Neural cell (in vitro differentiated cells): Measurements from ENCODE around the gene CTNNA1. TPM values are rescaled to one million over a fixed set of nuclear protein-coding genes. Genes with fewer than 3 reads are reported as not detected.

Source experiments
- H2AFZ ChIP-seq: fragments of 200-600, 300-800 bp; sonication (generic), shearing (Covaris generic); 2 replicates; pipeline ENCODE4 v1.6.0; 2014; ENCODE audit warnings: low read depth, mild to moderate bottlenecking, antibody characterized with exemption, low read length, moderate library complexity
- H3F3A ChIP-seq: fragments of 200-600 bp; shearing (Covaris generic); 2 replicates; pipeline ENCODE4 v1.6.1; 2016; ENCODE audit warnings: mild to moderate bottlenecking, moderate library complexity, mixed read lengths, antibody characterized with exemption, low read length; ENCODE audit not compliant: insufficient read depth, poor library complexity, severe bottlenecking
- H3K27ac ChIP-seq: fragments of 200-600, 300-800 bp; sonication (generic), shearing (Covaris generic); 2 replicates; pipeline ENCODE4 v1.5.1; 2014; ENCODE audit warnings: mild to moderate bottlenecking, low read length, moderate library complexity
- H3K27me3 ChIP-seq: fragments of 300-800, 200-600 bp; sonication (generic), shearing (Covaris generic); 2 replicates; pipeline ENCODE4 v1.6.0; 2014; ENCODE audit warnings: mild to moderate bottlenecking, low read depth, low read length, moderate library complexity; ENCODE audit not compliant: insufficient read depth
- H3K36me3 ChIP-seq: fragments of 300-800, 200-600 bp; sonication (generic), shearing (Covaris generic); 2 replicates; pipeline ENCODE4 v1.5.1; 2014; ENCODE audit warnings: mild to moderate bottlenecking, antibody characterized with exemption, low read length, moderate library complexity; ENCODE audit not compliant: insufficient read depth
- H3K4me2 ChIP-seq: fragments of 300-800, 200-600 bp; sonication (generic), shearing (Covaris generic); 2 replicates; pipeline ENCODE4 v1.6.0; 2014; ENCODE audit warnings: mild to moderate bottlenecking, low read length
- H3K4me3 ChIP-seq: fragments of 300-800, 200-600 bp; sonication (generic), shearing (Covaris generic); 2 replicates; pipeline ENCODE4 v1.5.1; 2014; ENCODE audit warnings: mild to moderate bottlenecking, low read length, moderate library complexity
- H3K79me2 ChIP-seq: fragments of 200-600 bp; shearing (Covaris generic); replicated peaks from 2 replicates; pipeline ENCODE4 v1.6.0; 2014; ENCODE audit warnings: mild to moderate bottlenecking, low read length, moderate library complexity; ENCODE audit not compliant: insufficient read depth
- H3K9ac ChIP-seq: fragments of 300-800, 200-600 bp; sonication (generic), shearing (Covaris generic); 2 replicates; pipeline ENCODE4 v1.6.1; 2016; ENCODE audit warnings: mild to moderate bottlenecking, low read length, mixed read lengths
- H3K9me2 ChIP-seq: fragments of 200-600 bp; shearing (Covaris generic); 2 replicates; pipeline ENCODE4 v1.6.1; 2016; ENCODE audit warnings: mild to moderate bottlenecking, low read length, mixed read lengths; ENCODE audit not compliant: insufficient read depth
- H3K9me3 ChIP-seq: fragments of 200-600, 300-800 bp; sonication (generic), shearing (Covaris generic); 2 replicates; pipeline ENCODE4 v1.6.1; 2016; ENCODE audit warnings: mild to moderate bottlenecking, mixed run types, low read length, moderate library complexity, mixed read lengths
- H4K20me1 ChIP-seq: fragments of 200-600 bp; shearing (Covaris generic); 2 replicates; pipeline ENCODE4 v1.6.1; 2016; ENCODE audit warnings: mild to moderate bottlenecking, mixed run types; ENCODE audit not compliant: insufficient read depth
- EP300 ChIP-seq: fragments of 450-650 bp; conservative IDR thresholded peaks from 2 replicates; pipeline ENCODE4 v1.6.1; 2014; ENCODE audit warnings: antibody characterized with exemption, mild to moderate bottlenecking, moderate library complexity; ENCODE audit not compliant: poor library complexity, severe bottlenecking
- EZH2 ChIP-seq: fragments of 200-600, 300-800 bp; shearing (Covaris generic), sonication (generic); IDR thresholded peaks from 2 replicates; pipeline ENCODE4 v1.6.1; 2014; ENCODE audit warnings: antibody characterized with exemption, low read length, borderline replicate concordance, mild to moderate bottlenecking; ENCODE audit not compliant: insufficient read depth, poor library complexity, severe bottlenecking
- MXI1 ChIP-seq: fragments of 450-650 bp; conservative IDR thresholded peaks from 2 replicates; pipeline ENCODE4 v1.6.1; 2014; ENCODE audit warnings: antibody characterized with exemption, mild to moderate bottlenecking; ENCODE audit not compliant: poor library complexity, severe bottlenecking
- POLR2AphosphoS5 ChIP-seq: IDR thresholded peaks from 2 replicates; pipeline ENCODE4 v1.6.1; 2012
- RAD21 ChIP-seq: fragments of 450-650 bp; conservative IDR thresholded peaks from 2 replicates; pipeline ENCODE4 v1.6.1; 2014; ENCODE audit warnings: antibody characterized with exemption, mild to moderate bottlenecking, moderate library complexity
- SMC3 ChIP-seq: fragments of 450-650 bp; conservative IDR thresholded peaks from 2 replicates; pipeline ENCODE4 v1.6.1; 2014; ENCODE audit warnings: antibody characterized with exemption, mild to moderate bottlenecking, moderate library complexity; ENCODE audit not compliant: poor library complexity
- TAF1 ChIP-seq: IDR thresholded peaks from 2 replicates; pipeline ENCODE4 v1.6.1; 2012; ENCODE audit warnings: low read depth
- polyA plus RNA-seq: library from polyadenylated mRNA; depleted of rRNA; stranded (reverse); fragments of >200 nt; gene quantifications from 2 replicates; pipeline ENCODE4 v1.2.3, GENCODE V29; 2014
- TF ChIP-seq, protein P1 (sequence below): fragments of 450-650 bp; IDR thresholded peaks from 2 replicates; pipeline ENCODE4 v1.5.1; 2014; ENCODE audit warnings: antibody characterized with exemption, mild to moderate bottlenecking, moderate library complexity; ENCODE audit not compliant: poor library complexity, severe bottlenecking
- TF ChIP-seq, protein P2 (sequence below): IDR thresholded peaks from 2 replicates; pipeline ENCODE4 v1.6.1; 2012; ENCODE audit warnings: borderline replicate concordance

Gene CTNNA1
- polyA plus RNA-seq, 1 donor from 2014 or later = 87.9 TPM

DNA sequence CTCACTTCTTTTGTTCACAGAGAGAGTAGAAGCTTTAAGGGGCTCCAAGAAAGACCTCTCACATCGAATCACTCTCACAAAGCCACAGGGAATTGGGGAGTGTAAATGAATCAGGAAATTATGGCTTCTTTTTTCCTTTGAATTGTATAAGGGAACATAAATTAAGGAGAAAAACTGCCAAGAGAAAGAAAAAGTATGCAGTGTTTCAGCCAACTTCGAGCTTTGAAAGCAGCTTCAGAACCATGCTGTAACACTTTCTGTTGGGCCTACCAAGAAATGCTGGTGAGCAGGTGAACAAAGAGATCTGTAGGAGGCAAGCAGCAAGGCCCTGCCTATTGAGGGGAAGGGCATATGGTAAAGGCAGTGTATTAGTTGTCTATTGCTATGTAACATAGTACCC is 33.4 kb upstream of the CTNNA1 start:
- no peak overlapping the region for H3K4me2 ChIP-seq
- H3K27me3 ChIP-seq = no peaks in the 10 kb centered on the region
- no peaks in the 10 kb centered on the region for H3K9me3 ChIP-seq
- H3K9me2 ChIP-seq = no peaks in the 10 kb centered on the region
- TF ChIP-seq, protein P1, sequence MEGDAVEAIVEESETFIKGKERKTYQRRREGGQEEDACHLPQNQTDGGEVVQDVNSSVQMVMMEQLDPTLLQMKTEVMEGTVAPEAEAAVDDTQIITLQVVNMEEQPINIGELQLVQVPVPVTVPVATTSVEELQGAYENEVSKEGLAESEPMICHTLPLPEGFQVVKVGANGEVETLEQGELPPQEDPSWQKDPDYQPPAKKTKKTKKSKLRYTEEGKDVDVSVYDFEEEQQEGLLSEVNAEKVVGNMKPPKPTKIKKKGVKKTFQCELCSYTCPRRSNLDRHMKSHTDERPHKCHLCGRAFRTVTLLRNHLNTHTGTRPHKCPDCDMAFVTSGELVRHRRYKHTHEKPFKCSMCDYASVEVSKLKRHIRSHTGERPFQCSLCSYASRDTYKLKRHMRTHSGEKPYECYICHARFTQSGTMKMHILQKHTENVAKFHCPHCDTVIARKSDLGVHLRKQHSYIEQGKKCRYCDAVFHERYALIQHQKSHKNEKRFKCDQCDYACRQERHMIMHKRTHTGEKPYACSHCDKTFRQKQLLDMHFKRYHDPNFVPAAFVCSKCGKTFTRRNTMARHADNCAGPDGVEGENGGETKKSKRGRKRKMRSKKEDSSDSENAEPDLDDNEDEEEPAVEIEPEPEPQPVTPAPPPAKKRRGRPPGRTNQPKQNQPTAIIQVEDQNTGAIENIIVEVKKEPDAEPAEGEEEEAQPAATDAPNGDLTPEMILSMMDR = no peak
- TF ChIP-seq RAD21 (no peak), TAF1 (no peak), POLR2AphosphoS5 (no peak), MXI1 (no peak), EZH2 (no peak), EP300 (no peak), SMC3 (no peak)
- TF ChIP-seq, protein P2, sequence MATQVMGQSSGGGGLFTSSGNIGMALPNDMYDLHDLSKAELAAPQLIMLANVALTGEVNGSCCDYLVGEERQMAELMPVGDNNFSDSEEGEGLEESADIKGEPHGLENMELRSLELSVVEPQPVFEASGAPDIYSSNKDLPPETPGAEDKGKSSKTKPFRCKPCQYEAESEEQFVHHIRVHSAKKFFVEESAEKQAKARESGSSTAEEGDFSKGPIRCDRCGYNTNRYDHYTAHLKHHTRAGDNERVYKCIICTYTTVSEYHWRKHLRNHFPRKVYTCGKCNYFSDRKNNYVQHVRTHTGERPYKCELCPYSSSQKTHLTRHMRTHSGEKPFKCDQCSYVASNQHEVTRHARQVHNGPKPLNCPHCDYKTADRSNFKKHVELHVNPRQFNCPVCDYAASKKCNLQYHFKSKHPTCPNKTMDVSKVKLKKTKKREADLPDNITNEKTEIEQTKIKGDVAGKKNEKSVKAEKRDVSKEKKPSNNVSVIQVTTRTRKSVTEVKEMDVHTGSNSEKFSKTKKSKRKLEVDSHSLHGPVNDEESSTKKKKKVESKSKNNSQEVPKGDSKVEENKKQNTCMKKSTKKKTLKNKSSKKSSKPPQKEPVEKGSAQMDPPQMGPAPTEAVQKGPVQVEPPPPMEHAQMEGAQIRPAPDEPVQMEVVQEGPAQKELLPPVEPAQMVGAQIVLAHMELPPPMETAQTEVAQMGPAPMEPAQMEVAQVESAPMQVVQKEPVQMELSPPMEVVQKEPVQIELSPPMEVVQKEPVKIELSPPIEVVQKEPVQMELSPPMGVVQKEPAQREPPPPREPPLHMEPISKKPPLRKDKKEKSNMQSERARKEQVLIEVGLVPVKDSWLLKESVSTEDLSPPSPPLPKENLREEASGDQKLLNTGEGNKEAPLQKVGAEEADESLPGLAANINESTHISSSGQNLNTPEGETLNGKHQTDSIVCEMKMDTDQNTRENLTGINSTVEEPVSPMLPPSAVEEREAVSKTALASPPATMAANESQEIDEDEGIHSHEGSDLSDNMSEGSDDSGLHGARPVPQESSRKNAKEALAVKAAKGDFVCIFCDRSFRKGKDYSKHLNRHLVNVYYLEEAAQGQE = no peak
- H4K20me1 ChIP-seq = no peaks in the 10 kb centered on the region
- no peaks in the 10 kb centered on the region for H3K79me2 ChIP-seq
- H3K27ac ChIP-seq = no peak overlapping the region
- no peak overlapping the region for H3K4me3 ChIP-seq
- H3K36me3 ChIP-seq = no peaks in the 10 kb centered on the region
- no peak overlapping the region for H3K9ac ChIP-seq
- H2AFZ ChIP-seq = no peak overlapping the region
- no peaks in the 10 kb centered on the region for H3F3A ChIP-seq

DNA sequence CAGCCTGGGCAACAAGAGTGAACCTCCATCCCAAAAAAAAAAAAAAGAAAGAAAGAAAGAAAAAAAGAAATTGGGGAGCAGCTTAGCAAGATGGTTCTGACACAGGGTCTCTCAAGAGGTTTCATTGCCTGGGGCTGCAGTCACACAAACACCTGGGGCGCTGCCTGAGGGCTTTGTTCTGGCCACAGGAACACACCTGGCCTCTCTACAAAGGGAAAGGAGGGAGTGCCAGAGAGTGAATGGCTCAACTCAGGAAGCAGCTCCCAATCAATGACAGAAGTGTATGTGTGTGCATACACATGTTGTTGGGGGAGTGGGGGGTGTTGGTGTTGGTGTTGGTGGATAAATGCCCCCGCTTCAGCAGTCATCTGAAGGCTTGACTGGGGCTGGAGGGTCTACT is 32.4 kb upstream of the CTNNA1 start:
- H3K9ac ChIP-seq = no peak overlapping the region
- H3K9me3 ChIP-seq = no peaks in the 10 kb centered on the region
- H2AFZ ChIP-seq = no peak overlapping the region
- H3K27me3 ChIP-seq = no peaks in the 10 kb centered on the region
- no peaks in the 10 kb centered on the region for H3K36me3 ChIP-seq
- H3F3A ChIP-seq = no peaks in the 10 kb centered on the region
- H3K9me2 ChIP-seq = no peaks in the 10 kb centered on the region
- no peak overlapping the region for H3K4me2 ChIP-seq
- no peak for TF ChIP-seq TAF1
- no peak for TF ChIP-seq POLR2AphosphoS5
- TF ChIP-seq, protein P2 = no peak
- no peak for TF ChIP-seq EP300
- TF ChIP-seq EZH2 = no peak
- no peak for TF ChIP-seq RAD21
- TF ChIP-seq, protein P1 = no peak
- TF ChIP-seq MXI1 = no peak
- H3K79me2 ChIP-seq = no peaks in the 10 kb centered on the region
- no peak overlapping the region for H3K27ac ChIP-seq
- no peaks in the 10 kb centered on the region for H4K20me1 ChIP-seq
- H3K4me3 ChIP-seq = no peak overlapping the region
